Nephron (organoid): ENCODE results near the gene SPECC1L.

Experiments
- H3K27ac Mint-ChIP-seq, 3 experiments: 2 replicates each; pipeline ENCODE4 v1.8.0; 2020; ENCODE audit warnings: mixed read lengths in 3 of 3, mild to moderate bottlenecking in 2 of 3, moderate library complexity in 1 of 3
- H3K27me3 Mint-ChIP-seq: 2 replicates; pipeline ENCODE4 v1.8.0; 2021; ENCODE audit warnings: low read depth, mild to moderate bottlenecking, moderate library complexity, mixed read lengths
- H3K36me3 Mint-ChIP-seq: 2 replicates; pipeline ENCODE4 v1.8.0; 2020; ENCODE audit warnings: low read depth, mixed read lengths
- H3K4me1 Mint-ChIP-seq: 2 replicates; pipeline ENCODE4 v1.8.0; 2020; ENCODE audit warnings: mixed read lengths
- H3K4me3 Mint-ChIP-seq, 3 experiments: 2 replicates each; pipeline ENCODE4 v1.8.0; 2020; ENCODE audit warnings: mild to moderate bottlenecking in 3 of 3, mixed read lengths in 3 of 3, moderate library complexity in 2 of 3
- H3K9me3 Mint-ChIP-seq: 2 replicates; pipeline ENCODE4 v1.8.0; 2020; ENCODE audit warnings: mixed read lengths
- TF ChIP-seq, protein P1 (sequence below), 3 experiments: fragments of 200-600 bp; sonication (generic); IDR thresholded peaks; one replicate each; pipeline ENCODE4 v1.5.0; 2021; ENCODE audit warnings: antibody characterized with exemption in 3 of 3; ENCODE audit not compliant: unreplicated experiment in 3 of 3

The SPECC1L gene

DNA sequence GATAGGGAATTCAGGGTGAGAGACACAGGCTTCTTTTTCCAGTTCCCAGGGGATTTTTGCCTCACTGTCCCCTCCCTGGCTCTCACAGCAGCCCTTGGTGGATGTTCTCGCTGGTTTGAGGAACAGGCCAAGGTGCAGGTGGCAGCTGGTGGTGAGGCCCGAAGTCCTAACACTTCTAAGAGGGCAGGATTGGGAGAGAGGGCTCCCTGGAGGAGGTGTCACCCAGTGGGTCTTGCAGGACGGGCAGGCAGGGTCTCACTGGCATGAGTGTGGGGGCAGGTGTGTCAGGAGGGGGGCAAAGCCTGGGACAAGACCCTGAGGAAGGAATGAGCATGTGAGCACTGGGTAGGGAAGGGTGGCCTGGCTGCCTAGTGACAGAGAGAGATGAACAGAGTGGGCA lies 165.9 kb downstream of the SPECC1L start:
- H3K27ac Mint-ChIP-seq: peak overlapping the region; percentile 64 to 87 (median 67)
- H3K36me3 Mint-ChIP-seq: no peaks in the 10 kb centered on the region
- peaks cover 39% of the 10 kb centered on the region for H3K4me1 Mint-ChIP-seq
- TF ChIP-seq, protein P1, sequence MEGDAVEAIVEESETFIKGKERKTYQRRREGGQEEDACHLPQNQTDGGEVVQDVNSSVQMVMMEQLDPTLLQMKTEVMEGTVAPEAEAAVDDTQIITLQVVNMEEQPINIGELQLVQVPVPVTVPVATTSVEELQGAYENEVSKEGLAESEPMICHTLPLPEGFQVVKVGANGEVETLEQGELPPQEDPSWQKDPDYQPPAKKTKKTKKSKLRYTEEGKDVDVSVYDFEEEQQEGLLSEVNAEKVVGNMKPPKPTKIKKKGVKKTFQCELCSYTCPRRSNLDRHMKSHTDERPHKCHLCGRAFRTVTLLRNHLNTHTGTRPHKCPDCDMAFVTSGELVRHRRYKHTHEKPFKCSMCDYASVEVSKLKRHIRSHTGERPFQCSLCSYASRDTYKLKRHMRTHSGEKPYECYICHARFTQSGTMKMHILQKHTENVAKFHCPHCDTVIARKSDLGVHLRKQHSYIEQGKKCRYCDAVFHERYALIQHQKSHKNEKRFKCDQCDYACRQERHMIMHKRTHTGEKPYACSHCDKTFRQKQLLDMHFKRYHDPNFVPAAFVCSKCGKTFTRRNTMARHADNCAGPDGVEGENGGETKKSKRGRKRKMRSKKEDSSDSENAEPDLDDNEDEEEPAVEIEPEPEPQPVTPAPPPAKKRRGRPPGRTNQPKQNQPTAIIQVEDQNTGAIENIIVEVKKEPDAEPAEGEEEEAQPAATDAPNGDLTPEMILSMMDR (IDR thresholded peaks at IDR 0.05; ENCODE audit: unreplicated experiment in 3 of 3): no peak
- H3K4me3 Mint-ChIP-seq: no peak overlapping the region
- H3K27me3 Mint-ChIP-seq: peaks cover 8% of the 10 kb centered on the region
- H3K9me3 Mint-ChIP-seq: no peaks in the 10 kb centered on the region

DNA sequence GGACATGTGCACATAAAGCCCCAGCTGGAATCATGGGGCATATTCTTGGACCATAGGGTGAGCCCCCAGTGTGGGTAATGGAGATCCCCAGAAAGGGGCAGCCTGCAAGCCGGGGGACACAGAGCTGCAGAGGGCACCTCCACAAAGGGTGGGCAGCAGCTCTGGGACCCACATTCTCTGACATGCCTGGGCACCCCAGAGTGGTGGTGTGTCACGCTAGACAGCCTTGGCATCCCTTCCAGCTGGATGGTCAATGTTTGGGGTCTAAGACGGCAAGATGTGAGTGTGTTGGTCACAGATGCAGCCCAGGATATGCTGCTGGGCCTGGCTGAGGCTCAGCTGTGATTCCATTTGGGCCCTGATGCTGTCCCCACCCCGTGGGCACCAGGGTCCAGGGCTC lies 166.5 kb downstream of the SPECC1L start:
- peaks cover 34% of the 10 kb centered on the region for H3K4me1 Mint-ChIP-seq
- no peaks in the 10 kb centered on the region for H3K36me3 Mint-ChIP-seq
- peaks cover 8% of the 10 kb centered on the region for H3K27me3 Mint-ChIP-seq
- no peaks in the 10 kb centered on the region for H3K9me3 Mint-ChIP-seq
- TF ChIP-seq, protein P1 (IDR thresholded peaks at IDR 0.05; ENCODE audit: unreplicated experiment in 3 of 3): no peak
- H3K4me3 Mint-ChIP-seq: no peak overlapping the region
- H3K27ac Mint-ChIP-seq: peak overlapping the region in 2 of 3 experiments; percentile 39 to 87

DNA sequence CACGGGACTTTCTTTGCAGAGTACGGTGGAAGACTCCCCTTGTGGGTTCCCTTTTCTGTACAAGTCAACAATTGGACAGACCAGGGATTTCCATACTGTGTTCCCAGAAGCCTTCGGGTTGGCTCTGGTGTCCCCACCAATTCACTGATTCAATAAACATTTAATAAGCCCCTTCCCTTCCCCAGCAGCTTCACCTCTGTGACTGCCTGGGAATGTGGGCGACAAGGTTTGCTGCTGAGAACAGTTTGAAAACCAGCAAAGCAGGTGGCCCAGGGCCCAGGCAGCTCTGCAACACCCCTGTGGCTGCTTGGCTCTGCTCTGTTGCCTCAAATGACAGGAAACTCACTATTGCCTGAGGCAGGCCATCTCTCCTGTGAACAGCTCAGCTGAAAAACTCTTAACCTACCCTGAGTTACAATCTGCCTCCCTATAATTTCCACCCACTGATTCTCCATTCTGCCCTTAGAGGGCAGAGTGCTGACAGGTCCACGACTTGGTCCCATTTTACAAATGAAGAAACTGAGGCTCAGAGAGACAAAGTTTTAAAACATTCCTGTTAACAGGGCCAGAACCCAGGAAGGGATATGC lies 167.2 kb downstream of the SPECC1L start:
- no peaks in the 10 kb centered on the region for H3K9me3 Mint-ChIP-seq
- no peak overlapping the region for H3K4me3 Mint-ChIP-seq
- TF ChIP-seq, protein P1 (IDR thresholded peaks at IDR 0.05; ENCODE audit: unreplicated experiment in 3 of 3): no peak
- H3K4me1 Mint-ChIP-seq: peaks cover 26% of the 10 kb centered on the region
- H3K27me3 Mint-ChIP-seq: peaks cover 5% of the 10 kb centered on the region
- H3K36me3 Mint-ChIP-seq: no peaks in the 10 kb centered on the region
- H3K27ac Mint-ChIP-seq: peak overlapping the region in 2 of 3 experiments; percentile 19 to 37

DNA sequence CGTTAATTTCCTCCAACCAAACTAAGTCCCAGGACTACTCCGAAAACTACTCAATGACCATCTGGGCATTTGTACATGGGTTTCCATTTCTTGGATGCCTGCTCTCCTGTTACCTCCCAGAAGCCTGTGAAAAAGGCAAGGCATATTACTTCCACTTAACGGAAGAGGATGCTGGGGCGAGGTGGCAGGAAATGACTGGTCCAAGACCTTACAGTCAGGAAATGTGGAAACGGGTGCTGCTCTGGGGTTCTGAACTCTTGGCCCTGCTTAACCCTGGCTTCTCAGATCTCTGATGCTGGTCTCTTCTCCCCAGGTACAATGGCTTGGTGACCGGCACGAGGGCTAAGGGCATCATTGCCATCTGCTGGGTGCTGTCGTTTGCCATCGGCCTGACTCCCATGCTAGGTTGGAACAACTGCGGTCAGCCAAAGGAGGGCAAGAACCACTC lies 169.7 kb downstream of the SPECC1L start:
- peaks cover 10% of the 10 kb centered on the region for H3K27me3 Mint-ChIP-seq
- no peak overlapping the region for H3K4me3 Mint-ChIP-seq
- no peaks in the 10 kb centered on the region for H3K36me3 Mint-ChIP-seq
- H3K4me1 Mint-ChIP-seq: peaks cover 17% of the 10 kb centered on the region
- H3K27ac Mint-ChIP-seq: no peak overlapping the region
- no peaks in the 10 kb centered on the region for H3K9me3 Mint-ChIP-seq
- TF ChIP-seq, protein P1 (IDR thresholded peaks at IDR 0.05; ENCODE audit: unreplicated experiment in 3 of 3): no peak

DNA sequence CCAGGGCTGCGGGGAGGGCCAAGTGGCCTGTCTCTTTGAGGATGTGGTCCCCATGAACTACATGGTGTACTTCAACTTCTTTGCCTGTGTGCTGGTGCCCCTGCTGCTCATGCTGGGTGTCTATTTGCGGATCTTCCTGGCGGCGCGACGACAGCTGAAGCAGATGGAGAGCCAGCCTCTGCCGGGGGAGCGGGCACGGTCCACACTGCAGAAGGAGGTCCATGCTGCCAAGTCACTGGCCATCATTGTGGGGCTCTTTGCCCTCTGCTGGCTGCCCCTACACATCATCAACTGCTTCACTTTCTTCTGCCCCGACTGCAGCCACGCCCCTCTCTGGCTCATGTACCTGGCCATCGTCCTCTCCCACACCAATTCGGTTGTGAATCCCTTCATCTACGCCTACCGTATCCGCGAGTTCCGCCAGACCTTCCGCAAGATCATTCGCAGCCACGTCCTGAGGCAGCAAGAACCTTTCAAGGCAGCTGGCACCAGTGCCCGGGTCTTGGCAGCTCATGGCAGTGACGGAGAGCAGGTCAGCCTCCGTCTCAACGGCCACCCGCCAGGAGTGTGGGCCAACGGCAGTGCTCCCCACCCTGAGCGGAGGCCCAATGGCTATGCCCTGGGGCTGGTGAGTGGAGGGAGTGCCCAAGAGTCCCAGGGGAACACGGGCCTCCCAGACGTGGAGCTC lies 170.2 kb downstream of the SPECC1L start:
- Mint-ChIP-seq H3K4me1 (peaks cover 14% of the 10 kb centered on the region), H3K4me3 (no peak overlapping the region), H3K36me3 (no peaks in the 10 kb centered on the region), H3K27me3 (peaks cover 10% of the 10 kb centered on the region), H3K27ac (no peak overlapping the region), H3K9me3 (no peaks in the 10 kb centered on the region)
- TF ChIP-seq, protein P1 (IDR thresholded peaks at IDR 0.05; ENCODE audit: unreplicated experiment in 3 of 3): no peak
